Measurements from ENCODE around the gene TBC1D22A. TPM values are rescaled to one million over a fixed set of nuclear protein-coding genes. Genes with fewer than 3 reads are reported as not detected.

The TBC1D22A gene
- total RNA-seq, 1 experiment from 2014 or later, result 27.6 TPM

- Mint-ChIP-seq H3K27ac (ENCODE audit: unreplicated experiment) (no peak overlapping the region), H3K9me3 (ENCODE audit: low read depth, unreplicated experiment) (no peaks in the 10 kb centered on the region), H3K36me3 (ENCODE audit: insufficient read depth, unreplicated experiment) (no peaks in the 10 kb centered on the region), H3K4me1 (ENCODE audit: low read depth, unreplicated experiment) (no peaks in the 10 kb centered on the region), H3K4me3 (ENCODE audit: low read depth, unreplicated experiment) (no peak overlapping the region), H3K27me3 (ENCODE audit: unreplicated experiment) (peaks cover 37% of the 10 kb centered on the region)
- no peak for TF ChIP-seq CTCF (IDR thresholded peaks at IDR 0.05; ENCODE audit: unreplicated experiment)
- DNase-seq, result no peak
- intact Hi-C loops (cut with micrococcal nuclease; ENCODE audit: unreplicated experiment), result no loop called here
- BruUV-seq (replicated peaks), result no TSS peak
- CTCF ChIA-PET, result no interaction called here
Observed at GRCh38 chr22:47195156-47195483, 432.7 kb downstream of the TBC1D22A start.

- Mint-ChIP-seq H3K9me3 (ENCODE audit: low read depth, unreplicated experiment) (no peaks in the 10 kb centered on the region), H3K27me3 (ENCODE audit: unreplicated experiment) (peaks cover 42% of the 10 kb centered on the region), H3K36me3 (ENCODE audit: insufficient read depth, unreplicated experiment) (no peaks in the 10 kb centered on the region), H3K4me1 (ENCODE audit: low read depth, unreplicated experiment) (no peaks in the 10 kb centered on the region), H3K4me3 (ENCODE audit: low read depth, unreplicated experiment) (no peak overlapping the region), H3K27ac (ENCODE audit: unreplicated experiment) (no peak overlapping the region)
- no TSS peak for BruUV-seq (replicated peaks)
- TF ChIP-seq CTCF (IDR thresholded peaks at IDR 0.05; ENCODE audit: unreplicated experiment), result no peak
- intact Hi-C loops (cut with micrococcal nuclease; ENCODE audit: unreplicated experiment), result no loop called here
- DNase-seq, result no peak
- CTCF ChIA-PET, result no interaction called here
Observed at GRCh38 chr22:47195484-47196165, 433.2 kb downstream of the TBC1D22A start.

DNA sequence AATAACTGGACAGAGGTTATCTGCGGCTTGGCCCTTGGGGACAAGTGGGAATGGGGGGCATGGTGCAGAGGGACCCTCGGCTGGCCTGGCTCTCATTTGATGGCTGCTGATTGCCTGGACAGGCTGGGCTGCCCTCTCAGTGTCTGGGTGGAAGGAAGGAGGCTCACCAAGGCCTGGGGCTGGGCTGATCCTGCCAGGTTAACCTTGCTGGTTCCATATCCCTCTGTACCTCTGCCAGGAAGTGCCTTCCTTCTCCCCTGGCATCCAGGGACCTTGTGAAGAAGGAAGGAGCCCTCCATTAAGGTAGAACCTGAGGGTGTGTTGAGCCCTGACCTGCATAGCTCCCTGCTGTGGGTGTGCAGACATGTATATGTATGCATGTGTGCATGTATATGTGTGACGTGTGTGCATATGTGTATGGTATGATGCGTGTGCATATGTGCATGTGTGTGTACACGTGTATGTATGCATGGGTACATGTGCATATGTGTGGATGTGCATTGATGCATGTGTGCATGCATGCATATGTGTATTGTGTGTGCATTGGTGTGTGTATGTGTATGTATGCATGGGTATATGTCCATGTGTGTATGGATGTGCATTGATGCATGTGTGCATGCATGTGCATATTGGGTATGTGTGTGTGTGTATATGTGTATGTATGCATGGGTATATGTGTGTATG, 433.9 kb downstream of the TBC1D22A start:
- no TSS peak for BruUV-seq (replicated peaks)
- no peaks in the 10 kb centered on the region for H3K9me3 Mint-ChIP-seq (ENCODE audit: low read depth, unreplicated experiment)
- H3K36me3 Mint-ChIP-seq (ENCODE audit: insufficient read depth, unreplicated experiment), result no peaks in the 10 kb centered on the region
- CTCF ChIA-PET, result no interaction called here
- H3K27me3 Mint-ChIP-seq (ENCODE audit: unreplicated experiment), result peaks cover 49% of the 10 kb centered on the region
- intact Hi-C loops (cut with micrococcal nuclease; ENCODE audit: unreplicated experiment), result no loop called here
- no peak for DNase-seq
- no peaks in the 10 kb centered on the region for H3K4me1 Mint-ChIP-seq (ENCODE audit: low read depth, unreplicated experiment)
- no peak for TF ChIP-seq CTCF (IDR thresholded peaks at IDR 0.05; ENCODE audit: unreplicated experiment)
- no peak overlapping the region for H3K4me3 Mint-ChIP-seq (ENCODE audit: low read depth, unreplicated experiment)
- no peak overlapping the region for H3K27ac Mint-ChIP-seq (ENCODE audit: unreplicated experiment)

- no peaks in the 10 kb centered on the region for H3K36me3 Mint-ChIP-seq (ENCODE audit: insufficient read depth, unreplicated experiment)
- BruUV-seq (replicated peaks), result no TSS peak
- no peaks in the 10 kb centered on the region for H3K9me3 Mint-ChIP-seq (ENCODE audit: low read depth, unreplicated experiment)
- intact Hi-C loops (cut with micrococcal nuclease; ENCODE audit: unreplicated experiment), result no loop called here
- H3K4me3 Mint-ChIP-seq (ENCODE audit: low read depth, unreplicated experiment), result no peak overlapping the region
- no peak overlapping the region for H3K27ac Mint-ChIP-seq (ENCODE audit: unreplicated experiment)
- no peak for DNase-seq
- H3K27me3 Mint-ChIP-seq (ENCODE audit: unreplicated experiment), result peaks cover 52% of the 10 kb centered on the region
- H3K4me1 Mint-ChIP-seq (ENCODE audit: low read depth, unreplicated experiment), result no peaks in the 10 kb centered on the region
- CTCF ChIA-PET, result no interaction called here
- no peak for TF ChIP-seq CTCF (IDR thresholded peaks at IDR 0.05; ENCODE audit: unreplicated experiment)
Observed at GRCh38 chr22:47196881-47197772, 434.7 kb downstream of the TBC1D22A start.
